IMR-90 (cell line): ENCODE results near the gene TNNC2. TPM values are rescaled to one million over a fixed set of nuclear protein-coding genes. Genes with fewer than 3 reads are reported as not detected.

Experiments
- ATAC-seq: fragments of 200-7000 bp; cut with Tn5 transposase; 2 replicates; pipeline ENCODE4 v1.9.1; 2020; ENCODE audit warnings: low read depth, mild to moderate bottlenecking, moderate library complexity
- BruUV-seq: library from RNA; stranded (reverse); fragments of 400-500 nt; replicated peaks from 2 replicates; lab custom pipeline; 2021; lab: Mats Ljungman, UMichigan
- CTCF ChIA-PET: fragments of 300-600 bp; formaldehyde crosslinking; extraction: SDS; loops from one replicate; lab custom pipeline; 2021; ENCODE audit warnings: antibody characterized with exemption; lab: Yijun Ruan, JAX
- POLR2A ChIA-PET: fragments of 300-600 bp; sonication (Branson Sonifier 250); formaldehyde crosslinking; loops from one replicate; lab custom pipeline; 2022; ENCODE audit warnings: antibody characterized with exemption; ENCODE audit not compliant: unreplicated experiment; lab: Charles Lee
- DNase-seq: peaks from one replicate; pipeline ENCODE4 v3.0.0; 2013
- H2AFZ ChIP-seq: replicated peaks from 2 replicates; pipeline ENCODE3; 2013; ENCODE audit warnings: low read length, mild to moderate bottlenecking; ENCODE audit not compliant: poor library complexity
- H2AK5ac ChIP-seq: 2 replicates; pipeline ENCODE4 v1.6.1; 2013; ENCODE audit warnings: low read depth, low read length, inconsistent platforms
- H2AK9ac ChIP-seq: replicated peaks from 2 replicates; pipeline ENCODE3; 2013; ENCODE audit warnings: mild to moderate bottlenecking, low read depth, low read length, moderate library complexity; ENCODE audit not compliant: poor library complexity
- H2BK120ac ChIP-seq: 2 replicates; pipeline ENCODE4 v1.6.1; 2013; ENCODE audit warnings: low read depth, low read length, inconsistent platforms
- H2BK15ac ChIP-seq: 3 replicates; pipeline ENCODE4 v1.6.1; 2013; ENCODE audit warnings: low read depth, low read length, inconsistent platforms
- H2BK20ac ChIP-seq: 2 replicates; pipeline ENCODE4 v1.6.1; 2013; ENCODE audit warnings: low read depth, mild to moderate bottlenecking, inconsistent platforms, low read length, moderate library complexity
- H2BK5ac ChIP-seq: 2 replicates; pipeline ENCODE4 v1.6.1; 2013; ENCODE audit warnings: mild to moderate bottlenecking, low read depth, low read length, inconsistent platforms; ENCODE audit not compliant: poor library complexity, severe bottlenecking
- H3K14ac ChIP-seq: replicated peaks from 2 replicates; pipeline ENCODE4 v1.6.1; 2013; ENCODE audit warnings: low read depth, low read length, inconsistent platforms
- H3K18ac ChIP-seq: 2 replicates; pipeline ENCODE4 v1.6.1; 2013; ENCODE audit warnings: low read depth, low read length, control low read depth
- H3K23ac ChIP-seq: 2 replicates; pipeline ENCODE4 v1.6.1; 2013; ENCODE audit warnings: low read depth, low read length, inconsistent platforms
- H3K27ac ChIP-seq: 2 replicates; pipeline ENCODE4 v1.5.1; 2013; ENCODE audit warnings: mild to moderate bottlenecking, control low read depth, low read length; ENCODE audit not compliant: insufficient read depth
- H3K27me3 ChIP-seq: 2 replicates; pipeline ENCODE4 v1.6.1; 2013; ENCODE audit warnings: low read length; ENCODE audit not compliant: control insufficient read depth, insufficient read depth
- H3K36me3 ChIP-seq: 2 replicates; pipeline ENCODE4 v1.6.1; 2013; ENCODE audit warnings: low read length, mixed read lengths; ENCODE audit not compliant: control insufficient read depth, insufficient read depth
- H3K4ac ChIP-seq: 2 replicates; pipeline ENCODE4 v1.6.1; 2013; ENCODE audit warnings: low read depth, low read length, inconsistent platforms
- H3K4me1 ChIP-seq: 2 replicates; pipeline ENCODE4 v1.6.1; 2013; ENCODE audit warnings: low read length, mixed read lengths; ENCODE audit not compliant: control insufficient read depth, insufficient read depth
- H3K4me2 ChIP-seq: 2 replicates; pipeline ENCODE4 v1.6.1; 2013; ENCODE audit warnings: low read depth, mild to moderate bottlenecking, control low read depth, low read length, moderate library complexity
- H3K4me3 ChIP-seq: 2 replicates; pipeline ENCODE4 v1.5.1; 2013; ENCODE audit warnings: low read depth, mild to moderate bottlenecking, control low read depth, low read length, moderate library complexity; ENCODE audit not compliant: insufficient read depth
- H3K56ac ChIP-seq: 2 replicates; pipeline ENCODE4 v1.6.1; 2013; ENCODE audit warnings: low read length, inconsistent platforms; ENCODE audit not compliant: insufficient read depth; ENCODE audit errors: extremely low read depth
- H3K79me1 ChIP-seq, 2 experiments: 2 replicates each; pipeline ENCODE4 v1.6.1; 2013; ENCODE audit warnings: low read length in 2 of 2, inconsistent platforms in 1 of 2, low read depth in 1 of 2
- H3K9ac ChIP-seq: 2 replicates; pipeline ENCODE4 v1.6.1; 2013; ENCODE audit warnings: low read depth, low read length, control low read depth
- H3K9me1 ChIP-seq: 2 replicates; pipeline ENCODE4 v1.6.1; 2013; ENCODE audit warnings: low read length, inconsistent platforms; ENCODE audit not compliant: insufficient read depth
- H3K9me3 ChIP-seq: 2 replicates; pipeline ENCODE4 v1.6.1; 2013; ENCODE audit warnings: low read length; ENCODE audit not compliant: control insufficient read depth, insufficient read depth
- H4K20me1 ChIP-seq: 2 replicates; pipeline ENCODE4 v1.6.1; 2013; ENCODE audit warnings: low read length, inconsistent platforms; ENCODE audit not compliant: insufficient read depth
- H4K5ac ChIP-seq: 2 replicates; pipeline ENCODE4 v1.6.1; 2013; ENCODE audit warnings: mild to moderate bottlenecking, low read depth, low read length, control low read depth
- H4K8ac ChIP-seq, 2 experiments: 2 replicates each; pipeline ENCODE4 v1.6.1; 2013; ENCODE audit warnings: low read depth in 2 of 2, low read length in 2 of 2, control low read depth in 1 of 2, inconsistent platforms in 1 of 2
- H4K91ac ChIP-seq: 2 replicates; pipeline ENCODE4 v1.6.1; 2013; ENCODE audit warnings: low read depth, low read length, inconsistent platforms; ENCODE audit not compliant: insufficient read depth
- BHLHE40 ChIP-seq: fragments of 150-350 bp; IDR thresholded peaks from 2 replicates; pipeline ENCODE4 v1.6.1; 2016; ENCODE audit warnings: mild to moderate bottlenecking, low read depth, low read length
- CEBPB ChIP-seq: IDR thresholded peaks from 2 replicates; pipeline ENCODE4 v1.6.1; 2012; ENCODE audit warnings: low read depth, low read length, improper control_type of control experiment
- CHD1 ChIP-seq: IDR thresholded peaks from 2 replicates; pipeline ENCODE4 v1.6.1; 2012; ENCODE audit warnings: low read depth, low read length, improper control_type of control experiment
- ELK1 ChIP-seq: fragments of 150-350 bp; IDR thresholded peaks from 2 replicates; pipeline ENCODE4 v1.6.1; 2016; ENCODE audit warnings: low read depth, mild to moderate bottlenecking, low read length, moderate library complexity, borderline replicate concordance
- FOS ChIP-seq: fragments of 150-350 bp; IDR thresholded peaks from 2 replicates; pipeline ENCODE4 v1.6.1; 2016; ENCODE audit warnings: low read depth, low read length
- MAFK ChIP-seq: IDR thresholded peaks from 2 replicates; pipeline ENCODE4 v1.6.1; 2012; ENCODE audit warnings: low read depth, low read length, improper control_type of control experiment
- MAZ ChIP-seq: IDR thresholded peaks from 2 replicates; pipeline ENCODE4 v1.6.1; 2012; ENCODE audit warnings: low read depth, mild to moderate bottlenecking, low read length, improper control_type of control experiment, moderate library complexity, borderline replicate concordance
- MXI1 ChIP-seq: IDR thresholded peaks from 2 replicates; pipeline ENCODE4 v1.6.1; 2012; ENCODE audit warnings: low read depth, mild to moderate bottlenecking, low read length, moderate library complexity, borderline replicate concordance
- NFE2L2 ChIP-seq: fragments of 150-350 bp; IDR thresholded peaks from 2 replicates; pipeline ENCODE4 v1.6.1; 2016; ENCODE audit warnings: low read depth, mild to moderate bottlenecking, low read length
- POLR2A ChIP-seq: IDR thresholded peaks from 2 replicates; pipeline ENCODE4 v1.6.1; 2012; ENCODE audit warnings: mild to moderate bottlenecking, low read depth, low read length
- RAD21 ChIP-seq: IDR thresholded peaks from 2 replicates; pipeline ENCODE4 v1.6.1; 2012; ENCODE audit warnings: low read length, improper control_type of control experiment
- RCOR1 ChIP-seq: IDR thresholded peaks from 2 replicates; pipeline ENCODE4 v1.6.1; 2012; ENCODE audit warnings: mild to moderate bottlenecking, low read length, improper control_type of control experiment; ENCODE audit not compliant: insufficient replicate concordance
- RFX5 ChIP-seq: IDR thresholded peaks from 2 replicates; pipeline ENCODE4 v1.8.0; 2012; ENCODE audit warnings: low read depth, mild to moderate bottlenecking, low read length, moderate library complexity
- SMC3 ChIP-seq: fragments of 150-350 bp; IDR thresholded peaks from 2 replicates; pipeline ENCODE4 v1.6.1; 2016; ENCODE audit warnings: low read depth, mild to moderate bottlenecking, antibody characterized with exemption, low read length, moderate library complexity
- USF2 ChIP-seq: fragments of 150-350 bp; IDR thresholded peaks from 2 replicates; pipeline ENCODE4 v1.6.1; 2017; ENCODE audit warnings: mild to moderate bottlenecking, antibody characterized with exemption, low read length, low read depth
- WGBS, 2 experiments: methylation state at CpG; one replicate each; pipeline versions ENCODE4 v1.1.5 to v1.1.7; 2013; ENCODE audit warnings: missing lambda C conversion rate in 2 of 2; ENCODE audit not compliant: insufficient read length in 1 of 2; ENCODE audit errors: extremely low coverage in 2 of 2; 5-methylcytosine and 5-hydroxymethylcytosine counted together
- dilution Hi-C: fragments of 300-500 bp; cut with HindIII; formaldehyde crosslinking; loops from one replicate; pipeline ENCODE4 v1.14.3; 2018; ENCODE audit warnings: low sequenced_read_pairs; ENCODE audit not compliant: unreplicated experiment
- in situ Hi-C: fragments of 300-500 bp; cut with MboI; formaldehyde crosslinking; loops from 3 replicates; pipeline ENCODE4 v1.14.3; 2019; ENCODE audit warnings: low sequenced_read_pairs, inconsistent platforms, mixed read lengths
- intact Hi-C: fragments of 100-400 bp; cut with micrococcal nuclease; formaldehyde crosslinking; loops from 2 replicates; pipeline ENCODE4 v1.10.0; 2022
- polyA plus RNA-seq, 3 experiments: library from polyadenylated mRNA; depleted of rRNA; stranded (reverse); fragments of >200 nt; gene quantifications; 2 replicates each; pipeline ENCODE4 v1.2.3, GENCODE V29; 2012; ENCODE audit warnings: low replicate concordance in 1 of 3
- total RNA-seq: library from RNA; depleted of rRNA; stranded (reverse); fragments of >200 nt; gene quantifications from 2 replicates; pipeline ENCODE4 v1.2.3, GENCODE V29; 2012
- TF ChIP-seq, protein P1 (sequence below): conservative IDR thresholded peaks from 2 replicates; pipeline ENCODE4 v1.5.1; 2012; ENCODE audit warnings: mild to moderate bottlenecking, low read depth, low read length, improper control_type of control experiment

The TNNC2 gene
- total and polyA plus RNA-seq, 2 of the 4 experiments (the other 2 are of a cell fraction) = 0.46 TPM; not detected in 1

GRCh38 chr20:45874576-45874975 is 47.5 kb upstream of the TNNC2 start:
- H3K4me3 ChIP-seq = no peak overlapping the region
- DNase-seq = no peak
- WGBS, 2 experiments = no CpG with 5 or more reads among the region's 4 CpGs
- no peak overlapping the region for H3K27ac ChIP-seq
- no peak overlapping the region for H2AFZ ChIP-seq
- no peak overlapping the region for H2AK9ac ChIP-seq
- H3K18ac ChIP-seq = 0 out of 2 replicates have a peak overlapping the region, but pooled peaks have one; percentile 18
- H3K56ac ChIP-seq = peak overlapping the region; percentile 12; the same call in 1 of the 2 replicates
- in situ Hi-C loops = no loop called here
- H2BK15ac ChIP-seq = no peak overlapping the region
- H3K9ac ChIP-seq = no peak overlapping the region
- no peak for ATAC-seq
- H3K36me3 ChIP-seq = peaks cover 17% of the 10 kb centered on the region
- peaks cover 7% of the 10 kb centered on the region for H3K9me1 ChIP-seq
- no TSS peak for BruUV-seq
- H2AK5ac ChIP-seq = no peak overlapping the region; the same call in 1 of the 2 replicates
- no peak overlapping the region for H4K8ac ChIP-seq
- no peak for TF ChIP-seq POLR2A
- no peak for TF ChIP-seq CHD1
- TF ChIP-seq RCOR1 = no peak
- no peak for TF ChIP-seq ELK1
- TF ChIP-seq MXI1 = no peak
- TF ChIP-seq MAZ = no peak
- no peak for TF ChIP-seq CEBPB
- no peak for TF ChIP-seq NFE2L2
- TF ChIP-seq, protein P1, sequence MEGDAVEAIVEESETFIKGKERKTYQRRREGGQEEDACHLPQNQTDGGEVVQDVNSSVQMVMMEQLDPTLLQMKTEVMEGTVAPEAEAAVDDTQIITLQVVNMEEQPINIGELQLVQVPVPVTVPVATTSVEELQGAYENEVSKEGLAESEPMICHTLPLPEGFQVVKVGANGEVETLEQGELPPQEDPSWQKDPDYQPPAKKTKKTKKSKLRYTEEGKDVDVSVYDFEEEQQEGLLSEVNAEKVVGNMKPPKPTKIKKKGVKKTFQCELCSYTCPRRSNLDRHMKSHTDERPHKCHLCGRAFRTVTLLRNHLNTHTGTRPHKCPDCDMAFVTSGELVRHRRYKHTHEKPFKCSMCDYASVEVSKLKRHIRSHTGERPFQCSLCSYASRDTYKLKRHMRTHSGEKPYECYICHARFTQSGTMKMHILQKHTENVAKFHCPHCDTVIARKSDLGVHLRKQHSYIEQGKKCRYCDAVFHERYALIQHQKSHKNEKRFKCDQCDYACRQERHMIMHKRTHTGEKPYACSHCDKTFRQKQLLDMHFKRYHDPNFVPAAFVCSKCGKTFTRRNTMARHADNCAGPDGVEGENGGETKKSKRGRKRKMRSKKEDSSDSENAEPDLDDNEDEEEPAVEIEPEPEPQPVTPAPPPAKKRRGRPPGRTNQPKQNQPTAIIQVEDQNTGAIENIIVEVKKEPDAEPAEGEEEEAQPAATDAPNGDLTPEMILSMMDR = no peak
- TF ChIP-seq RAD21 = no peak
- TF ChIP-seq SMC3 = no peak
- no peak for TF ChIP-seq USF2
- no peak for TF ChIP-seq FOS
- no peak for TF ChIP-seq BHLHE40
- no peak for TF ChIP-seq RFX5
- TF ChIP-seq MAFK = no peak
- H3K23ac ChIP-seq = no peak overlapping the region
- H3K14ac ChIP-seq = no peak overlapping the region
- peak overlapping the region; percentile 23; the same call in 1 of the 2 replicates for H4K91ac ChIP-seq
- H3K27me3 ChIP-seq = no peaks in the 10 kb centered on the region
- no peak overlapping the region for H4K5ac ChIP-seq
- intact Hi-C loops = no loop called here
- no peak overlapping the region for H3K4ac ChIP-seq
- H2BK5ac ChIP-seq = no peak overlapping the region
- ChIA-PET POLR2A (no interaction called here), CTCF (no interaction called here)
- H3K79me1 ChIP-seq = 0 out of 4 replicates have a peak, but pooled peaks cover 0 to 5% of the 10 kb centered on the region in 2 experiments
- no peak overlapping the region for H3K4me2 ChIP-seq
- H2BK20ac ChIP-seq = no peak overlapping the region
- no peaks in the 10 kb centered on the region for H3K9me3 ChIP-seq
- dilution Hi-C loops = no loop called here
- no peaks in the 10 kb centered on the region for H4K20me1 ChIP-seq
- H3K4me1 ChIP-seq = peaks cover 8% of the 10 kb centered on the region
- H2BK120ac ChIP-seq = 0 out of 2 replicates have a peak overlapping the region, but pooled peaks have one; percentile 1
